Stimulated activated naive CD8-positive, alpha-beta T cell treated with anti-CD3 and anti-CD28 coated beads, Interleukin-15, Interleukin-2, amounts not matched to agents 100 U/mL and 50 U/mL, for 24 hours (primary cell): ENCODE data around the gene COL6A1.
"Not testable (repeated sequence)": the region's sequence is repeated elsewhere in the genome, so short reads cannot be mapped to it uniquely, and the experiment has no call there.

ENCODE experiments used
- ATAC-seq: fragments of 150-1000 bp; cut with Tn5 transposase; one replicate; pipeline ENCODE4 v1.10.0; 2021
- DNase-seq: peaks from one replicate; pipeline ENCODE4 v3.0.0; 2021

Gene COL6A1

DNA sequence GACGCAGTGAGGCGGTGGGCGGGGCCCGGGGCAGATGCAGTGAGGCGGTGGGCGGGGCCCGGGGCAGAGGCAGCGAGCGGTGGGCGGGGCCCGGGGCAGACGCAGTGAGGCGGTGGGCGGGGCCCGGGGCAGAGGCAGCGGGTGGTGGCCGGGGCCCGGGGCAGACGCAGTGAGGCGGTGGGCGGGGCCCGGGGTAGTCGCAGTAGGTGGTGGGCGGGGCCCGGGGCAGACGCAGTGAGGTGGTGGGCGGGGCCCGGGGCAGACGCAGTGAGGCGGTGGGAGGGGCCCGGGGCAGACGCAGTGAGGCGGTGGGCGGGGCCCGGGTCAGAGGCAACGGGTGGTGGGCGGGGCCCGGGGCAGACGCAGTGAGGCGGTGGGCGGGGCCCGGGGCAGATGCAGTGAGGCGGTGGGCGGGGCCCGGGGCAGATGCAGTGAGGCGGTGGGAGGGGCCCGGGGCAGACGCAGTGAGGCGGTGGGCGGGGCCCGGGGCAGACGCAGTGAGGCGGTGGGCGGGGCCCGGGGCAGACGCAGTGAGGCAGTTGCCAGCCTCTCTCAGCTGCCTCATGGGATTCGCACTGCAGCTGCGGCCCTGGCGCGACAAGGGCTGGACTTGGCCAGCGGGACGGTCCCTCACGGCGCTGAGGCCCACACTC, 24.4 kb downstream of the COL6A1 start:
- not testable (repeated sequence) for ATAC-seq
- DNase-seq = peak; percentile 2

DNA sequence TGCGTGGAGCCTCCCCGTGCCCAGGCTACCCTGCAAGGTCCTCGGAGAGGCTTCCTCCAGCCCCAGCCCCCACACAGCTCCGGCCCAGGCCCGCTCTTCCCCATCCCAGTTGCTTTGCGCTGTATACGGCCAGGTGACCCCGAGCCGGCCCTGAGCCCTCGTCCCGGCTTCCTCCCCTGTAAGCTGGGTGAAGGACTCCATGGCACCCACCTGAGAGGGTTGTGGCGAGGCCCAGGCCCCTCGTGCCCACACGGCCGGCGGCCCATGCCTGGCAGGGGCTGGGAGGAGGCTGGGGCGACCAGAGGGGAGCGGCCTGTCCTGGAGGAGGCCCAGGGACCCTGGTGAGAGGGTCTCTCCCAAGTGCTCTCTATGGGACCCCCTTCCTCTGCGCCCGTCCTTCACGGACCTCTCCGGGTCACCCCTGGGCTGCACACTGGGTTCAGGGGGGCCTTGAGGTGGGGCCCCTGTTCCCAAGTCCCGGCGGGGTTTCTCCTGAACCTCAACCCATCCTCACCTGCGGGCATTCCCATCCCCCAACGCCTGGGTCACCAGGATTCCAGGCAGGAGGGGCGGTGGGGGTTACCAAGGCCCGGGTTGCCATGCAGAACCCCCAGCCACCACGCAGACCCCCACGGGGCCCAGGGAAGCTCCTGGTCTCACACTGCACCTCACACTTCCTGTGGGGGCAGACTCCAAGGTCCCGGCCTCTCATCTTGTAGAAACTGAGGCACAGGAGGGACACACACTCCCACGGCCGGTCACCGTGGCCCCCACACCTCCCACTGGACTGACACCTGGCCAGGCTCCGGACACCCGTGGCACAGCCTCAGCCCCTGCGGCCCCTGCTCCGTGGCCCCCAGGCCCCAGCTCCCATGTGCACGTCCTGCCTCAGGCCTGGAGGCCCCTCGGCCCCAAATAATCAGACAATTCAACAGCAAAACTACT, 25.2 kb downstream of the COL6A1 start:
- DNase-seq (peak; percentile 1), ATAC-seq (no peak)

DNA sequence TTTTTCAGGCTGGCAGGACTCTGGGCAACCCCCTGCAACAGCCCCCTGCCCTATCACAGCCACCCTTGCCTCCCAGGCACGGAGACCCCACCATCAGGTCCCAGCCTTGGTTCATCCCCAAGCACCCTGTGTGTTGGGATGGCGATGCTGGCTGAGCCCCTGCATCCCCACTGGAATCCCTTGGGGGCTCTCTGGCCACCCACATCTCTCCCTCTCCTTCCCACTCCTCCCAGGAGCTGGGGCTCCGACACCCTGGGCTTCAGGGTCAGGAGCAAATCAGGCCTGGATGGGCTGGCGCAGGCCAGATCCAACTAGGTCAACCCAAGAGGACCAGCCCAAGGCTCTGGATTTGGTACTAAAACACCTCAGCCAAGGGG, 25.9 kb downstream of the COL6A1 start:
- ATAC-seq = no peak

DNA sequence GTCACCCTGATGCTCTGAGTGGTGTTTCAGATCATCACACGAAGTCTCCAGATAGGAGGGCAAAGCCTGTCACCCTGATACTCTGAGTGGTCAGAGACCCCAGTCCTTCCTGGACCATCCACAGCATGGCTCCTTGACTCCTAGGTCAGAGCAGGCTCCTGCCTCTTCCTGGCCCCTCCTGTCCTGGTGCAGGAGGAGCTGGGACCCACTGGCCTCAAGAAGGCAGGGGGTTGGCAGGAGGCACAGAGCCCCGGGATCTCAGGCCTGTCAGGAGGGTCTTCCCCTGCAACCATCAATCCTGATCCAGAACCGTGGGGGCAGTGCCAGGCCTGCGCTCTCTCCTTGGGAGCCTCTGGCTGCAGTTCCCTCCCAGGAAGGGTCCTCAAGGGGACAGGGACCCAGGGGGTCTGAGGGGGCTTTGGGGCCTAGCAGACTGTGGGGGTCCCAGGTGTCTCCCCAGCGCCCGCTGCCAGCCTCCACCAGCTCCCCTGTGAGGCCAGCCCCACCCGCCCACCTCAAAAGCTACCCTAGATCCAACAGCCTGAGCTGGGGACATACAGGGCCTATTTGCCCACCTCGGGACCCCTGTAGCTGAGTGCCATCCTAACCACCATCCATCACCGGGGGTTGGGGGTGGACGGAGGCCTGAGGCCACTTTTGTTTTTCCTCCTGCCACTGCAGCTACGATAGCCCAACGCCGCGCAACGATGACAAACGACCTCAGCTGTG, 27.5 kb downstream of the COL6A1 start:
- DNase-seq = peak; percentile 0
- no peak for ATAC-seq

More for the DNA sequence above, 25.9 kb downstream of the COL6A1 start:
- peak; percentile 1 for DNase-seq

DNA sequence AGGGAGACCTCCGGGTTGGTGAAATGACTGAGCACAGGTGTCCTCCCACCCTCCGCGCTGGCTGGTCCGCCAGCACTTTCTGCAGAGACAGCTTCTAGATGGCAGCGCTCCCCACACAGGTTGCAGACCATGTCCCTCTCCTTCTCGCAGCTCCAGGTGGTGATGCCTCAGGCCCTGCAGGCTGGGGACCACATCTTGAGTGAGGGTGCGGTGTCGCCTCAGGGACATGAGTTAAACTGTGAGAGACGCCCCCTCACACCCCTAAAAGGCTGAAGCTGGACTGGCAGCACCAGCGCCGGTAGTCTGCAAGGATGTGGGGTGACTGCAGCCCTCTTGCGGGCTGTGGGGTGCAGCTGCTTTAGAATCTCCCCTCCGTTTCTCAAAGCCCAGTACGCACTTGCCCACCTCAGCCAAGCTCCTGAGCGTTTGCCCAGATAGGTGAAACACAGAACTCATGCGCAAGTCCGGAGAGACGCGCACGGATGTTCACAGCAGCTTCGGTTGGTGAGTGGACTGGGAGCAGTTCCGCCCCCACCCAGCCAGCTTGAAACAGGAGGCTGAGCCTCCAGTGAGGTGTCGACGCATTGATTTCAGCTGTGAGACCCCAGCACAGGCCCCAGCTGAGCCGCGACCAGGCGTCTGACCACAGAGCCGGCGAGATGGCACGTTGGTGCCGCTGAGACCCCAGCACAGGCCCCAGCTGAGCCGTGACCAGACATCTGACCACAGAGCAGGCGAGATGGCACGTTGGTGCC, 28.6 kb downstream of the COL6A1 start:
- ATAC-seq = no peak
- DNase-seq = no peak

DNA sequence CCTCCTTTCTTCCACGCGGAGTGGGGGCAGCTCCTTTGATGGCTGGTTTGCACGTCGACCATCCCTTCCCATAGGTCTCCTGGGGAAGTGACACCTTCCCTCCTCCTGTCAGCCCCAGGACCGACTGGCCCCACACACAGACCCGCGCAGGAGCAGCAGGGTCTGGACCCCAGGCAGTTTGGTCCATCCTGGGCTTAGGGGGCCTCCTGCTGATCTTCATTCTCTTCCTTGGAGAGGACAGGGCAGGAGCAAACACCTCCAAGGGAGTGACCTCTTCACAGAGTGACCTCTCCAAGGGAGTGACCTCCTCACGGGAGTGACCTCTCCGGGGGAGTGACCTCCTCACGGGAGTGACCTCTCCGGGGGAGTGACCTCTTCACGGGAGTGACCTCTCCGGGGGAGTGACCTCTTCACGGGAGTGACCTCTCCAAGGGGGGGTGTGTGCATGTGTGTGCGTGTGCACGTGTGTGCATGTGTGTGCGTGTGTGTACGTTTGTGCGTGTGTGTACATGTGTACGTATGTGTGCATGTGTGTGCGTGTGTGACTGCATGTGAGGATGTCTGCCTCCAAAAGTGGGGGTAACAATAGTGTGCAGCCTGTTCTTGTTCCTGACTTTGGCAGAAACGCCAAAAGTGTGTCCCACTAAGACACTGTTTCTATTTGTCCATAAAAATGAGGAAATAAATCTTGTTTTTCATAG, 29.8 kb downstream of the COL6A1 start:
- ATAC-seq (no peak), DNase-seq (no peak)

DNA sequence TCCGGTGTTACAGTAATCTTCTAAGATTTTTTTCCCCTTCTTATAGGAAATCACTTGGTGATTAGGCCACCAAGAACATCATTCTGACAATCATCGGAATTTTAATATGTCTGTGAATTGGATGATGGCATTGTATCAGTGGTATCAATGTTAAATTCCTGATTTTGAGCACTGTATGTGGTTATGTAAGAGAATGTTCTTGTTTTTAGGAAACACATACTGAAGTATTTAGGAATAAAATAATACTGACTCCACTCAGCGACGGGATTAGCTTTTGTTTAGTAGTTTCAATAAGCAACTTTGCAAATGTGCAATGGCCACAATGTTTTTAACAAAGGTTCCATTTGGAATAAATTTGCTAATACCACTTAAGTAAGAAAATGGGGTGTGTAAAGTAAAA, 30.6 kb downstream of the COL6A1 start:
- ATAC-seq = no peak

DNA sequence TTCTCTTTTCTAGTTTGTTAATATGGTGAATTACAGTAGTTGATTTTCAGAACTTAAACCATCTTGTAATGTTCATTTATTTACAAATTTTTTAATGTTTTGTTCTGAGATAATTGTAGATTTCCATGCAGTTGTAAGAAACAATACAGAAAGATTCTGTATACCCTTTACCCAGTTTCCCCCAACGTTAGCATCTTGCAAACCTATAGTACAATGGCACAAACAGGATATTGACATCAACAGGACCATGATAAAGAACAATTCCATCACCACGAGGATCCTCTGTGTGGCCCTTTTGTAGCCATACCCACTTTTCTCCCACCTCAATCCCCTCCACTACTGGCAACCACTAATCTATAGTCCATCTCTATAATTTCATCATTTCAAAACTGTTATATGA, 33.3 kb downstream of the COL6A1 start:
- no peak for ATAC-seq
- no peak for DNase-seq

More for the DNA sequence above, 30.6 kb downstream of the COL6A1 start:
- no peak for DNase-seq

DNA sequence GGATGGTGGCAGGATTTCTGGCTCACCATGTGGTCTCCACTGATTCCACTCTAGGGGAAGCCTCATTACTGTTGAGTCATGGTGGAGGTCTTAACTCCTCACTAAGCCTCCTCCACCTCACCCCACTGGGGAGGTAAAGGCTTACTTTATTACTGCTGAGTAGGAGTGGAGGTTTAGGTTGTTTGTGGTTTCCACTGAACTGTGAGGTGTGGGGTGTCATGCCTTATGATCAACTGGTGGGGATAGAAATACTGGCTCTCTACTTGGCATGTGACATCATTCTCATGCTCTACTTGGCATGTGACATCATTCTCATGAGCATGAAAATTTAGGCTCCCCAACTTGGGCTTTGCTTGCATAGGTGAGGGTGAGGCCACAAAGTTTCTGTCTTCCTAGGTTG, 35.6 kb downstream of the COL6A1 start:
- peak; percentile 49 for ATAC-seq
- DNase-seq = no peak

DNA sequence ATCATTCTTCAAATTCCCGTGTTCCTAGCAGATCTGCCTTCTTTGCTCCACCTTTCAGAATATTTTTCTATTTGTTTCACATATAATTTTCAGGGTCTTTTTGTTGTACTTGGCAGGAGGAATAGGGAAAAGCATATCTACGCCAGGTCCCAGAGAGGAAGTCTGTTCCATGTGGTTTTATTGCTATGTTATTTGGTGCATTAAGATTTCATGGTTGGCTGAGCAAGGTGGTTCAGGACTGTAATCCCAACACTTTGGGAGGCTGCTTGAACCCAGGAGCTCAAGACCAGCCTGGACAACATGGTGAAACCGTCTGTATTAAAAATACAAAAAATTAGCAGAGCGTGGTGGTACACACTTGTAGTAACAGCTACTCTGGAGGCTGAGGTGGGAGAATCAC, 36.1 kb downstream of the COL6A1 start:
- DNase-seq = no peak
- ATAC-seq = no peak

DNA sequence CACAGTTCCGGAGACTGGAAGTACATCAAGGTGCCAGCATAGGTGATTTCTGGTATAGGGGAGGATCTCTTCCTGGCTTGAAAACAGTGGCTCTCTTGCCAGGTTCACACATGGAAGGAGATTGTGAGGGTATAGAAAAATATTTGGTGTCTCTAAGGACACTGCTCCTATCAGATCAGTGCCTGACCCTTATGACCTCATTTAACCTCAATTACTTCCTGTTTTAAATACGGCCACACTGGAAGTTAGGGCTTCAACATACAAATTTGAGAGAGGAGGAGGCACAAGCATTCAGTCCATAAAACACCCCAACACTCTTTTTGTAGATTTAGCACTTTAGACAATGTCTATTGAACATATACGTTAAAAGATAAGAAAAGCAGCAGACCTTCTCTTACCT, 37.0 kb downstream of the COL6A1 start:
- ATAC-seq (no peak), DNase-seq (no peak)

DNA sequence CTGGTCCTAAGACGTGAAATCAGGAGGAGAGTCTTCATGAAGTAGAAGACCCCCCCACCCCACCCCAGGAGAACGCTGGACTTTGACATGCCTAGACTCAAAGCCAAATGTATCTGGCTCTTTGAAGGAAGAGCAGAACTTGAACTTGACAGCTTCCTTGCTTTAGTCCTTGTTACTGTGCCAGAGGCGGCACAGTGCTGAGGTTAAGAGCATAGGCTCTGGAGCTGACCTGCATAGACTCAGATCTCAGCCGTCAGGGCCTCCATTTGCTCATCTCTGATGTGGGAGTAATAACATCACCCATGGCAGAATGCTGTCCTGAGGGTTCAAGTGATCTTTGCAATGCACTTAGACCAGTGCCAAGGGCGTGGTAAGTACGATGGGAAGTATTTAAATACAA, 39.0 kb downstream of the COL6A1 start:
- ATAC-seq (no peak), DNase-seq (no peak)

DNA sequence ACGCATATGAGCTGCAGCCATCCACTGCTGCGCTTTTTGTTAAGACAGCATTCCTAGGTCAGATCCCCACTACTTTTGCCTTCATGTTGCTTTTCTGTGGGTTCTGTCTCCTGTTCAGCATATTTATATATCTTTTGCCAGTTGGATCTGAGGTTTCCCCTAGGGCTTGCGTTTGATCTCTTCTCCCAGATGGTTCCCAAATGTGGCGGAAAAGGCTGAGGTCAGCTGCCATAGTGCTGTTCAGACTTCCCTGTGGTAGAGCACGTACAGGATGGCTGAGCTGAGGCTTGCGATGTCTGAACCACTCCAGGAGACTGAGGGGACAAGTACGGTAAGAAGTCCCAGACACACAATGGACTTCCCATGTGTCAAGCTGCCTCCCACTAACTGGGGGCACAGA, 39.8 kb downstream of the COL6A1 start:
- ATAC-seq (no peak), DNase-seq (no peak)

DNA sequence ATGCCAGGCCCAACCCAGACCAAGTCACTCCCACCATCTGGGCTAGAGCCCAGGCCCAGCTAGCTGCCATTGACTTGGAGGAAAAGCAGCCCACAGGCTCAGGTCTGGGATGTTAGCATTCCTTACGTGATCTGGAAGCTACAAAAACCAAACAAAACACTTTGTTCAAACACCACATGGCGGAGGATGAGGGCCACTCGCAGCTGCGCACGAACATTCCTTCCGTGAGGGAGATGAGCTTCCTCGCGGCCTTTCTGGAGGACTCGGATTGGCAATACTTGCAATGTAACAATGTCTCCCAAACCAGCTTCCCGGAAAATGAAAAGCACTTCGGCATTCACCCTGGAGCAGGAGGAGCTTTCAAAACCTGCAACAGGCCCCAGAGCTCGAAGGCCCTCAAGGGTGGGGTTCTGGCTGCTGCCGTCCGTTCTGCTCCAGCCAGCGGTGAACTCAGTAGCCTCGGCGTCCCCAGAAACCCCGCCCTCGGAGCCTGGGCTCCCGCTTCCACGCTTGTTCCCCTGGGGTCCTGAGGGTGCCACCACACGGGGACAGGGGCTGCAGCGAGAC, 40.5 kb downstream of the COL6A1 start:
- no peak for ATAC-seq
- DNase-seq = no peak

DNA sequence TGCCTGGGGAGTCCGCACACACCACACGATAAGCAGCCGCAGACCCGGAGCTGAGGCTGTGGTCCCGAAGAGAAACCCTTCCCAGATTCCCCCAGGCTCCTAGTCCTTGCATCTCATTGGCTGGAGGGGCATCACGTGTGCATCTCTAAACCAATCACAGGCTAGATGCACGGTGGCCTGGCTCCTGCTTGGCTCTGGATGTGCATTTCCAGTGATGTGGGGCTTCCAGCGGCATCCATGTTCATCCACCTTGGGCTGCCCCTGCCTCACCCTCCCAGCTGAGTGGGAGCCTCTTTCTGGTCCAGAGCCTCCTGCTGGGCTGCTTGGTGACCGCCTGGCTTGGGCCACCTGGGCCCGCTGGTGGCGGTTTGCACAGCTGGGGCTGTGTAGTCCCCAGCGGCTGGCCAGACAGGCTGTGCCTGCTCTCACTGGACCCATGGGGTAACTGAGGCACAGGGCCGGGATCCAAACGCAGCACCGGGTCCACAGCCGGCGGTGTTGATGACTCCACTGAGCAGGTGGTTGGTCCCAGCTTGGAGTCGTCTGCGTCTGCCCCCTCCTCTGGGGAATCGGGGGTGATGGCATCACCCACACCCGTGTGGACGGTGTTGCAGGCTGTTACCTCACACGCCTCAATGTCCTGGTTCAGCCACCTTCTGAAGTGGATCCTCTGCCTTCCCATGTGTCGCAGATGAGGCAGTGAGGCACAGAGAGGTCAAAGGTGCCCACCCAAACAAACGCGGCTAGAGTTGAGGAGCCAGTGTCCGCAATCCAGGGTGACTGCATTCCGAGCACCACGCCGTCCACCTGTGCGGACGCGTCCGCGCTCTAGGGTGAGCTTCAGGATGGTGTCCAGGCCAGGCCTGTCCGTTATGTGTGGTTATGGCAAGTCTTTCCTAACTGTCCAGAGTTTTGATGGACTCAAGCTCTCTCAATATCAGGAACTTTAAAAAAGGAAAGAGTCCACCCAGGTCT, 41.3 kb downstream of the COL6A1 start:
- DNase-seq (no peak), ATAC-seq (no peak)

DNA sequence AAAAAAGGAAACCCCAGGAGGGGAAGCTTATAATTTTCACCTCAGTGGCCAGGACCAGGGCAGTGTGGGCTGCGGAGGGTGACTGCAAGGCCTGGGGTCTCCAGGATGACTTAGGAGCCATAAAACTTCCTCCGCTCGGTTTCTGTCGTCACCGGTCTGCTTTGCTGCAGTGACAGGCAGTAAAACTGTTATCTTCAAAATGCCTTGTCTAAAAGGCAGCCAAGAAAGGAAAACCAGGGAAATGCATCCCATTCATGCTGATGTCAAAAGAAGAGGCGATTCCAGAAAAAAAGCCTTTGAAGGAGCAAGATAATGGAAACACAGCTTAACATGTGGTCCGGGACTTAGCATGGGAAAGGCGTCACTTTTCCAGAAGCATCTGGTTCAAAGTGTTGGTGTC, 42.0 kb downstream of the COL6A1 start:
- DNase-seq (no peak), ATAC-seq (no peak)

DNA sequence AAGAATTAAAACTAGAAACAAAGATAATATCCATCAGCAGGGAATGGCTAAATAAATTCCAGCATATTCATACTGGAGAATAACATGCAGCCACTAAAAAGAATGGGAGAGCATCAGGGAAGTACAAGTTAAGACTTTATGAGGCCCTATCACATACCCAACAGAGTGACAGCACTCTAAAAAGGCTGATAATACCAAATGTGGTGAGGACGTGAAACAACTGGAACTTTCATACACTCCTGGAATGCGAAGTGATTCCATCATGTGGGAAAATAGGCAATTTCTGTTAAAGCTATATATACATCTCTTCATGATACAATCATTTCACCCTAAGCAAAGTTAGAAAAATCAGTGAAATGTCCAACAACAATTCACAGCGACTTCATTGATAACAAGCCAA, 42.6 kb downstream of the COL6A1 start:
- DNase-seq = no peak
- ATAC-seq = no peak

DNA sequence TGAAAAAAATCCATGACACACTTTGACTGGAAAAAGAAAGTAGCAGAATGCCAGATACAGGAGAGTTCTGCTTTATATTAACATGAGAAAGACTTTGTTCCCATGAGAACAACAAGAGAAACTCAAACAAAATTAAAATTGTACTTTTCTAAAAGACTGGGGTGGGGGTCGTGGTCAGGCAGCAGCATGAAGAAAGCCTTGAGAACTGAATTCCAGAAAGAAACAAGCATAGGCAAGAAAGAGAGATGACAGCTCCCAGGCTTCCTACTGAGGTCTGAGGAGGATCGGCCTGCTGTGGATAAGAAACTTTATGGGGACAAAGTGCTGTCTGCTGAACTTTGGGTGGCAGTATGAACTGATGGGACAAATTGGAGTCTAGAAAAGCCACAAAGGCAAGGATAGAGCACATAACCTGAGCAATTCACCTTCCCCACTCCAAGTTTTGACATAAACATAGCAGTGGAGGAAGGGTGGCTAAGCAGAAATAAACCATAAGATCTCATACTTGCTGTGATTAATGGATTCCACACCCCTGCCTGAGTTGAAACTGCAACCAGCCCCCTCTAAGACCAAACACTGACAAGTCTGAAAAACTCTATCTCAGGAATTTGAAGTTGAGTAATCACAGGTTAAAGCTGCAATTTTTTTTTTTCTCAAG, 43.7 kb downstream of the COL6A1 start:
- ATAC-seq (peak; percentile 75), DNase-seq (no peak)

DNA sequence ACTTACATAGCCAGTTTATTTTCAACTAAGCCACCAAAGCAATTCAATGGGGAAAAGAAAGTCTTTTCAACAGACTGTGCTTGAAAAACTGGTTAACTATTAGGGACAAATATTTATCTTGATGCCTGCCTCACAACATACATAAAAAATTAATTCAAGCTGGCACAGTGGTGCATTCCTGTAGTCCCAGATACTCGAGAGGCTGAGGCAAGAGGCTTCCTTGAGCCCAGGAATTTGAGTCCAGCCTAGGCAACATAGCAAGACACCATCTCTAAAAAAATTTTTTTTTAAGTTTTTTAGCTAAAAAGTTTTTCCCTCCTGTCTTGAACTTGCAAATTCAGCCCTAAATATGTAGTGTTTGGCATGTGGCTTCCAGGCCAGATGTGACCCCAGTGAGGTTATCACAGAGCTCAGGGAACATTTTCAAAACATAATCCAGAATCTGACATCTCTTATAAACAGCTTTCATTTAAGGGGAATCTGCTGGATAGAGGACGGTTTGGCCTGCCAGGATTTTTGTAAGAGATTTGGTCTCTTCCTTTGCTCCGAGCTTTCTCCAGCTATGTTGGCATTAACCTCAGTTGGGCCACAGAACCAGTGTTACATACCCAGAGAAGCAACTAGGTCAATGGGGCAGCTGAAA, 46.4 kb downstream of the COL6A1 start:
- ATAC-seq (no peak), DNase-seq (no peak)
